Dedifferentiated amniotic fluid mesenchymal stem cell (primary cell): Measurements from ENCODE around the gene SNTG2.
A peak's percentile ranks its signal among the peaks of the same experiment; 100 is the strongest.
"Not testable (repeated sequence)": the region's sequence is repeated elsewhere in the genome, so short reads cannot be mapped to it uniquely, and the experiment has no call there.

Experiments used
- DNase-seq: peaks from one replicate; pipeline ENCODE4 v3.0.0-alpha.2; 2016; ENCODE audit errors: extremely low spot score

Gene SNTG2

DNA sequence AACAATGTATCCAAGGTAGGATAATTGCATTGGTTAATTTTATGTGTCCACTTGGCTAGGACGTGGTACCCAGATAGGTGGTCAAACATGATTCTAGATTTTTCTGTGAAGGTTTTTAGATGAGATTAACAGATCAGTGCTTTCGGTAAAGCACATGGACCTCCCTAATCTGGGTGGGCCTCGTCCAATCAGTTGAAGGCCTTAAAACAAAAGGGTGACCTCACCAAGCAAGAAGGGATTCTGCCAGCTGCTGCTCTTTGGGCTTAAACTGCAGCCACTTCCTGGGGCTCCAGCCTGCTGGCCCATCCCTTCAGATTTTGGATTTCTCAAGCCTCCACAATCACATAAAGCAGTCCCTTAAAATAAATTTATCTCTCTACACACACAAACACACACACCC lies 236.5 kb downstream of the SNTG2 start:
- no peak for DNase-seq

DNA sequence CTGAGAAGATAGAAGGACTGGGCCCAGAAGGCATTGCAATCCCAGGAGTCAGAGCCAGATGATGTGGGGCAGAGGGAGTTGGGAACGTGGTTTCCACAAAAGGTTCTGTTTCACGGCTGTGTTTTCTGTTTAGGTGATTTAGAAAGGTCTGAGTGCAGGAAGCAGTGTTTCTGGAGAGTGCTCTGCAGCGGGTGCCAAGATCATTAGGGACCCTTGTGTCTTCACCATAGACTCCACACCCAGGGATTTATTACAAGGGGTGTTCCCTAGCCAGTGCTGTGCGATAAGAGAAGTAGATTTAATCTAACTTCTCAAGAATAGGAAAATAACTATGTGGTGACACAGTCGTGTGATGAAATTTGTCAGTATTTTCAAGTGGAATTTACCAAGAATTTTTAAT lies 241.5 kb downstream of the SNTG2 start:
- DNase-seq: no peak

DNA sequence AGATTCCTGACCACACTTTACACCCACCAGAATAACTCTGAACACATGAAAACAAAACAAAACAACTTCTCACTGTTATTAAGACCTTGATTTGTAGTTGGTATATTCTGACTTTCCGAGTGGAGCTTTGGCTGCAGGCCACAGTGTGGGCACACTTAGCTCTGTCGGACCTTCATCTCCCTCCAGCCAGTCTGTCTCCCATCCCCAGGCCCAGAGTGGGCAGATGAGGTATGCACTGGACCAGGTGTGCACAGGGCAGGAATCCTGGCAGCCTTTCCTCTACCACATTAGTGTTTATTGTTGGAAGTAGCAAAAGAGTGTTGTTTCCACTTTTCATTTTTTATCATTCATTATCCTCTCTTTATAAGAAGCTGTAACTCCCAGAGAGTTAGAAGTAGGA lies 243.2 kb downstream of the SNTG2 start:
- DNase-seq: no peak

DNA sequence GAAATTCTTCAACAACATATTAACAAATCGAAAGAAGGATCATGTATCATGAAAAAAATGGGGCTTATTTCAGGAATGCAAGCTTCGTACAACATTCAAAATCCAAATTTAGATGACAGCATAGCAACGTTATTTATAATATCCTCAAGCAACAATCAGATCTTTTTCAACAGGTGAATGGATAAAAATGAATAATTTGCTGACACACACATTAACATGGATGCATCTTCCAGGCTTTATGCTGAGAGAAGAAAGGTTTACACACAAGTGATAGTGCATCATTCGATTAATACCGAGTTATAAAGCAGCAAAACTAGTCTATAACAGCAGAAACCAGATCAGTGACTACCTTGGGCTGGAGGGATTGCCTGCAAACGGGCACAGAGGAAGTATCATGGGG lies 253.1 kb downstream of the SNTG2 start:
- DNase-seq: no peak

DNA sequence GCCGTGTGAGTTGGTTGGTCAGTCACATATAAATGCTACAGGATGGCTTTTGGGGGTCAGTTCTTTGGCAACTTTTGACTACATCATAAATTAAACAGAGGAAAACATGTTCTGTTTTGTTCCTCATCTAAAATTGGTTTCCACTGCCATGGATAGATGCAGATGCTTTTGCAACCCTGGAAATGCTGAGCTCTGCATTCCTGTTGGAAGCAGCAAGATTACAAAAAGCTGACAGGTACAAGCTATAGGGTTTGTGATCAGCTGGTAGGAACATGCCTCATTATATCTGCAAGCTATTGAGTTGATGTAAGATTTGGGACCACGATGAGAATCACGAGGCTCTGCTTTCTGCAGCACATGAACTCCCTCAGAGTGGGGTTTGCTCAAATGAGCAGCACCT lies 255.2 kb downstream of the SNTG2 start:
- no peak for DNase-seq

DNA sequence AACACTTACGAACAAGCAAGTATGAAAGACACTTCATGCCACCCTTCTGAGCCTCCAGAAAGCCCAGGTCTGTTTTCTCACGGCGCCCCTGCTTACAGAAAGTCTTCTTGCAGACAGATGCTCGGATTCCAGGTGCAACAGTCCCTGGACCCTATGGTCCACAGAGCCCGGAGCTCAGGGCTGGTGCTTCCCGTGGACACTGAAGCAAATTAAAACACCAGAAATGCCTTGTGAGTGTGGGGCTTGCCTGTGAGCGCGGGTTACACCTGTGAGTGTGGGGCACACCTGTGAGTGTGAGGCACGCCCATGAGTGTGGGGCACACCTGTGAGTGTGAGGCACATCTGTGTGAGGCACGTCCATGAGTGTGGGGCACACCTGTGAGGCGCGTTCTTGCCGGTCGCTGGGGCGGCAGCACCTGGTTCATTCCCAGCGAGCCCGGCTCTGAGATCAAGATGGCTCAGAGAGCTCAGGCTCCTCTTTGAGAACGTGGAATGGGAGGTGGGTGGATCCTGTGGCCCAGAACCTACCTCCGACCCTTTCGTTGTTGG lies 257.4 kb downstream of the SNTG2 start:
- no peak for DNase-seq

DNA sequence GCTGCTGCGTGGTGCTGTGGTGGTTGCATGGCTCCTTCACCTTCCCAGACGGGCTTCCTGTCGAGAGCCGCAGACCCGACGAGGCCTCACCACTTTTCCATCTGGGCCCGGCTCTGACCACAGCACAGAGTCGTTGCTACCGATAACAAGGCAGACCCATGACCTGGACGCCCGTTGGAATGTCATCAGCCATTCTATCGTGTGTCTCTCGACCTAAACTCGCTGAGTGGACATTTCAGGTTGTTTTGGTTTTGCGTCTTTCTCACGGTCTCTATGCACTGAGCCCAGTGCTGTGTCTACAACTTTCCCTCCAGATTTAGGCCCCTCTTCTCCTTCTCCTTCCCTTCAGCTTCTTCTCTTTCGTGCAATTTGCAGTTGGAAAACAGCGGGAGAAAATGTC lies 257.9 kb downstream of the SNTG2 start:
- no peak for DNase-seq

DNA sequence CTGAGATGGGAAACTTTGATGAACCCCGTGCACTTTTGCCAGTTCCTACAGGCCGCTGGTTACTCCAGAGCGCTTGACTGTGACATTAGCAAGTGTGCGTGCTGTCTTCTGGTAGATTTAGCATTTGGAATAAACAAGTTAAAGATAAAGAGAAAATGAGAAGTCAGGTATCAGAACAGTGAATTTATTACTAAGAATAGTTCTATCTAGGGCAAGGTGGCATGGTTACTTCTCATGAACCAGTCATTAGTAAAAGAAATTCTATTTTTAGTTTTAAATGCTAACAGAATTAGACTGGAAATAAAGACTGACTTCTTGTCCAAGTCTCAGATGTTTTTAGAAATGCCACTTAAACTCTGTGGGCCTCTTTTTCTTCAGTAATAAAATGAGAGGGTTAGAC lies 258.6 kb downstream of the SNTG2 start:
- DNase-seq: no peak

DNA sequence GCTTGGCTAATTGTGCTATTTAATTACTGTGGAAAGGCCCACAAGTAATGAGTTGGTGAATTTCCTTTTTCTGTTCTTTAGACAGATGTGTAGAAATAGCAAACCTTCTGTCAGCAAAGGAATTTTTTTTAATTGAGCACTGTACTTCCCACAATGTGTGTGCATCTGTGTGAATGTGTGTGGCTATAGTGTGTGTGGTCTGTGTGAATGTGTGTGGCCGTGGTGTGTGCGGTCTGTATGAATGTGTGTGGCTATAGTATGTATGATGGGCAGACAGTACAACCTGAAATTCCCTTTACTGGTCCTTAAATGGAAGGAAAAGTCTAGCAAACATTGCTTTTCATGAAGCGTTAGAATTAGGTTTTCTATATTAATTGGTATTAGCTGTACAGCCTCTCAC lies 259.1 kb downstream of the SNTG2 start:
- DNase-seq: no peak

DNA sequence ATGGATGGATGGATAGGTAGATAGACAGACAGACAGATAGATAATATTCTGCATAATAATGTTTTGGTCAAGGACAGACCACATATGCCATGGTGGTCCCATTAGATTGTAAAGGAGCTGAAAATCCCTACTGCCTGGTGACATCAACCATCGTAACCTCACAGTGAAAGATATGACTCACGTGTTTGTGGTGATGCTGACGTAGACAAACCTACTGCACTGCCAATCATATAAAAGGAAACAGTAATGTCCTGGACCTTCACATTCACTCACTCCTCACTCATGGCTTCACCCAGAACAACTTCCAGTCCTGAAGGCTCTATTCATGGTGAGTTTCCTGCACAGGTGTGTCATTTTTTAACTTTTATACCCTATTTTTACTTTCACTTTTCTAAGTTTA lies 259.7 kb downstream of the SNTG2 start:
- no peak for DNase-seq

DNA sequence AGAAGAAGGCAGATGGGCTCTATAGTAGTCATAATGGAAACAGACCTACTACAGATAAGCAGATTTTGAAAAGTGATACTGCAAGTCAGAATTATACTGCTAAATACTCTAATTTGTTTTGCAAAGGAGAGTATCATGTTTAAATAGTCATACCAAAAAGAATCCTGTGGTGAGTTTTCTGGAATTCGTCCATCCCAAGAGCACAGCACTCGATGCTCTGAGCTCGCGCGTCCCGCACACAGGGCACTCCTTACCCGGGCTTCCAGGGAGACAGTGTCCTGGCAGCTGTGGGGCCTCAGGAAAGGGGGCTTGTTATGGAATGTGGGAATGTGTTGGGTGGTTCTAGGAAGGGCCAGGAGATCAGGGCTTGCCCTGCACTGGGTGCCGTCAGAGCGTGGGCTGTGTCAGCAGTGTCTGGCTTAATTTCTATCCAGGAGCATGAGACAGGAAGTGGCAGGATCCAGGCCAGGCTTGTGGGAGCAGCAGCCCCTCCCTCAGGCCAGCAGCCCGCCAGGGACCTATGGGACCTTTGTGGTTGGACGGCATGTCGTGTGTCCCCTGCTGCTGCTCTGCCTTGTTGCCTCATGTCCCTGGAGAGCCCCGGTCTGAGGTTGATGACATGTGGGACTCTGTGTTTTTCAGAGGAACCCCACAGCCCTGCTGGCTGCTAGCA lies 269.4 kb downstream of the SNTG2 start:
- DNase-seq: peak; percentile 63

DNA sequence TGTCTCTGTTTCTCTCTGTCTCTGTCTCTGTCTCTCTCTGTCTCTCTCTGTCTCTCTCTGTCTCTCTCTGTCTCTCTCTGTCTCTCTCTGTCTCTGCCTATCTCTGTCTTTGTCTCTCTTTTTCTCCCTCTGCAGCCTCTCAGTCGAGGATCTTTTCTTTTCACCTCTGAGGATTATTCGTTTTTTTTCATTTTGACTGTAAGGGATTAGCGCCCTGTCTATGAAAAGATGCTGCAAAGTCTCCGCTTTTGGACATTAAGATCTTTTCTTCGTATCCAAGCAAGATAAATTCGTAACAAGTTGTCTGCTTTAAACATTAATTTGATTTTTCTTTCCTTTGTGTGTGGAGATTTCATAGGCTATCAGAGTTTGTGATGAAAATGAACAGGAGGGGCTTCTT lies 271.4 kb downstream of the SNTG2 start:
- no peak for DNase-seq

DNA sequence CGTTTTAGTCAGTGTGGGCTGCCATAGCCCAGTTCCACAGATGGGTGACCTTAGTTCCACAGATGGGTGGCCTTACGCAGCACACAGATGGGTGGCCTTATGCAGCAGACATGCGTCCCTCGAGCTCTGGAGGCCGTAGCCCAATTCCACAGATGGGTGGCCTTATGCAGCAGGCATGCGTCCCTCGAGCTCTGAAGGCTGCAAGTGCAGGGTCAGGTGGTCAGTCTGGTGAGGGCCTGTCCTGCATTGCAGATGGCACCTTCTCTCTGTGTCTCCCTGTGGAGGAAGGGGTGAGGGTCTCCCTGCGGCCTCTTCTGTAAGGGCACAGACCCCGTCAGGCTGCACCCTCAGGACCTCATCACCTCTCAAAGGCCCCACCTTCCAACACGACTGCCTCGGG lies 273.1 kb downstream of the SNTG2 start:
- no peak for DNase-seq

DNA sequence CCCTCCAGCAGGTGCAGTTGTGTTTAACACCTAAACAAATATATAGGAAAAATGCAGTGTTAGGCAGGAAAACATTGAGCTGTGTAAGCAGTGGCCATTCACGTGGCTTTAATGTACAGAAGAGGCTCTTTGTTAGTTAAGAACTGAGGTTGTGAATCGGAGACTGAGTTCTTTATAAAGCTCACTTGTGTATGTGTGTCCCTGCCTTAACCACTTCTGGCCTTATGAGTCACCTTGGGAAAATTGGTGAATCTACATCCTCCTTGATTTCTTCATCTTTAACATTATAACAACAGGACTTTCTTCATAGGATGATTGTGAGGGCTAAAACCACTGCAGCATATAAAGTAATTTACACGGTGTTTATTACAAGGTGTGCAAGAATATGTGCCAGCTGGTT lies 274.3 kb downstream of the SNTG2 start:
- DNase-seq: no peak

DNA sequence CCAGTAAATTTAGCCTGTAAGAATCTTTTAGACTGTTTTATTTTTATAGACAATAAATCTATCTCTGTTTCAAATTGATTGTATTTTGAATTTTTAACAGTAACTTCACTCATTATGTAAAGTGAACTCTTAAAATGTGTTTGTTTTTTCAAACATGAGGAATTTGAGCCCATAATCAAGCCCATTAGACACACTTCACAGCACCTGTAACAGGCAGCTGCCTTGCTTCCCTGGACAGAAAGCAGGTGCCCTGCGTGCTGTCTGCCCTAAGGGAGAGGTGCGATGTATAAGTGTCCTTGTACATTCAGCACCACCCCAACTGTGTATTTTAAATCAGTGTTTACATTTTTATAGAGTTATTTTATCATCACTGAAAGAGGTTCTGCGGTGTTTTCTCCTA lies 276.1 kb downstream of the SNTG2 start:
- no peak for DNase-seq

DNA sequence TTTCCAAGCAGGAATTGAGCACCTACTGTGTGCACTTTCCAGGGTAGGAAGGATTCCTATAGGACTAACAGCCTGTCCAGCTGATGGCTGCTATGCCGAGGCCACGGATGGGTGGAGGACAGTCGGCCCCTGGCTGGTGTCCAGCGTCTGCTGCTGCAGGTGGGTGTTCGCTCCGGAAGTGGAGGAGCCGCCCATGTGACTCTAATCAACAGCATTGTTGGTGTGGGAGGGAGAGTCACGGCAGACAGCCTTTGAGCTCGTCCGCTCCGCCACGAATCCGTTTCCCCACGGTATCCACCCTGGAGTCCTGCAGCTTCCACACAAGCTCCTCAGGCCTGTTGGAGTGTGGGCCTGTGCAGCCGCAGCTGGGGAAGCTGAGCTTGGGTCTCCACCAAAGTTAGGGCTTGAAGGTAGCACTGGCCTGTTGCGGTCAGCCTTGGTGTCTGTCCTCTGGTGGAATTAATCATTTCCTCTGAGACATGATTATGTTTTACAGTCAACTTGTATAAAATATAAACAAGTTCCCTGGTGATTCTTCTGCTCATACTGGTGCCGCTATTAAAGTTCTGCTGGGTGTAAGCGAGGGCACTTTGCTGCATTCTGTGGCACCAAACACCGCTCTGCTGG lies 276.7 kb downstream of the SNTG2 start:
- no peak for DNase-seq

DNA sequence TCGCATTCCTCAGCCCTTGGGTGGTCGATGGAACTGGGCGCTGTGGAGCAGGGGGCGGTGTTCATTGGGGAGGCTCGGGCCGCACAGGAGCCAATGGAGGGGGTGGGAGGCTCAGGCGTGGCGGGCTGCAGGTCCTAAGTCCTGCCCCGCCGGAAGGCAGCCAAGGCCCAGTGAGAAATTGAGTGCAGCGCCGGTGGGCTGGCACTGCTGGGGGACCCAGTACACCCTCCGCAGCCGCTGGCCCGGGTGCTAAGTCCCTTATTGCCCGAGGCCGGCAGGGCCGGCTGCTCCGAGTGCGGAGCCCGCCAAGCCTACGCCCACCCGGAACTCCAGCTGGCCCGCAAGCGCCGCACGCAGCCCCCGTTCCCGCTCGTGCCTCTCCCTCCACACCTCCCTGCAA lies 278.9 kb downstream of the SNTG2 start:
- DNase-seq: not testable (repeated sequence)

DNA sequence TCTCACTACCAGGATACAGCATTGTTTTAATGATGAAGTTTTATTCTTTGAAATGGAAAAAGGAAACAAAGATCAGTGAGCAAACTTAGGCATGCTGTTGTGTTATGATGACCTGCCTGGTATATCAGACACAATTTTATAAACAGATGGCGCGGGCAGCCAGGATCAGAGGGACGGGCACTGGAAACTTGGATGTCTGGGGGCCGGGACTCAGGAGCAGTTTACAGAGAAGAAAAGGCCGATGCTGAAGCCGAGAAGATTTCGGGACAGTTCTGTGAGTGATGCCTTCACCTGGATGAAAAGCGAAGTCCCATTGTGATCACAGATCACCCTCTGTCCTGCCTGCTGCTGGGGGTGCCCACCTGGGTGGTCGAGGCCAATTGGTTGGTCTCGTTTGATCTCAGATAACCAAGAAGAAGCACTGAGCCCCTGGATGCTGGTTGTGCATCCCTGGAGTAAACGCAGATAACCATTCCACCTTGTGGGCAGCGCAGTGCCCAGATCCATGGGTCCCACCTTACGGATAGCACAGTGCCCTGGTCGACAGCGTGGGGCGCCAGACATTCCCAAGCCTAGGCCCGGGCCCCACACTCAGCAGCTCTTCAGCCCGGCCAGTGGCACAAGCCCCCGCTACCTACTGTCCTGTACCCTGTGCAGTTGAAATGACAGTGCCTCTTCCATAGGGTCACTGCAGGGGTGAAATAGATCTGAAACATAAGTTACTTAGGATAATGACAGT lies 279.7 kb downstream of the SNTG2 start:
- no peak for DNase-seq

DNA sequence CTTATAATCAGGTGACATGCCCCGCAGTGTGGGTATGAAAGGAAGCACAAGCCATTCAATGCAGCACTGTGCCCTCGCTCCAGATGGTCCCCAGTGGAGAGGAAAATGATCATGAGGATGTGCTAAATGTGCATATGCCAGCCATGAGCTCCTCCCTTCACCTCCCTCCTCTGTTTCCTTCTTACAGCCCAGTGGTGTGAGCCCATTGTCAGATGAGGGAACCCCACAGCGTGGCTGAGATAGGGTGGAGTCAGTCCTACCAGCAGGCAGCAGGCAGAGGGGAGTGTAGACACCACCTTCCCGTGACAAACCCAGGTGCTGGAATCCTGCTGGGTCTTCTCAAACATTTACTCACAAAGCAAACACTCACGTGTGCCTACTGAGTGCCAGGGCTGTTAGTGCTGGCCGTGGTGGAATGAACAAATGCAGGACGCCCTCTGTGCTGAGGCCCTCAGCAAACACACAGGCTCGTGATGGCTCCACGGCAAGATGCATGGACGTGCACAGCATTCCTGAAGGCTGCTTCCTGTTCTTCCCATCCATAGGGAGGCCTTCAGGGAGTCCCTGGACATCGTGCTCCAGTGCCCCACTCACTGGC lies 280.9 kb downstream of the SNTG2 start:
- DNase-seq: no peak

DNA sequence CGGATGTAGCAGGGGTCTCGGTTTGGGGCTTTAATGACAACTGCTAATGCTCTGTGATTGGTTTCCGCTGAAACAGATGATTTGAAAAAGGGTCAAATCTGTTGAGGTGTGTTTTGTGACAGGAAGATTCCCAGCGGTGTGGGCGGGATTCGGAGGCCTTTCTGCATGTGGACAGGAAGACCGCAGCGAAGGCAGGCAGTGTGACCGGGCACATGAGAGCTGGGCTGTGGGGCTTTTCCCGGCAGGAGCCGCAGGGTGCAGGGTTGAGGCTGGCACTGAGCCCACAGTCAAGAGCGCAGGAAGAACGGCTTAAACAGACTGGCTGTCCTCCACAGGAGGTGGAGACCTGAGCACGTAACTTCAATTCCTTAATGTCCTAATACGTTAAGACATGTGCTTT lies 282.6 kb downstream of the SNTG2 start:
- DNase-seq: no peak

DNA sequence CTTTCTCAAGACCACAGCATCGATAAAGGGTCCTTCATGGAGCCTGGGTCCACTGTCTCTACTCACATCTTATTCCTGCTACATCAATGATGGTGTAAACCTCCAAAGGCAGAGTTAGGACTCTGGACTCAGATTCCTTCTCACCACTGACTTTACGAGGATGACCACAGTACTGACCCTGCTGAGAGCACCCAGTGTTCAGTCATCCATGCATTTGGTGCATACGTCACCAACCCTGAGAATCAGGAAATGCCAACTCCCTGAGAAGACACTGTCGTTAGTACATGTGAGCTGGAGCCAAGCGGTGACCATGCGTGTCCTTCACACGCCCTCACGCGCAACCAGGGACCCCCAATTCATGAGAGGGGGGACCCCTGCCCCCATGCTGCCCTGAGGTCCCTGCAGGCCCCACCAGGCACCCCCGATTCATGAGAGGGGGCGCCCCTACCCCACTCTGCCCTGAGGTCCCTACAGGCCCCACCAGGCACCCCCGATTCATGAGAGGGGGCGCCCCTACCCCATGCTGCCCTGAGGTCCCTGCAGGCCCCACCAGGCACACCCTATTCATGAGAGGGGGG lies 284.2 kb downstream of the SNTG2 start:
- DNase-seq: no peak

DNA sequence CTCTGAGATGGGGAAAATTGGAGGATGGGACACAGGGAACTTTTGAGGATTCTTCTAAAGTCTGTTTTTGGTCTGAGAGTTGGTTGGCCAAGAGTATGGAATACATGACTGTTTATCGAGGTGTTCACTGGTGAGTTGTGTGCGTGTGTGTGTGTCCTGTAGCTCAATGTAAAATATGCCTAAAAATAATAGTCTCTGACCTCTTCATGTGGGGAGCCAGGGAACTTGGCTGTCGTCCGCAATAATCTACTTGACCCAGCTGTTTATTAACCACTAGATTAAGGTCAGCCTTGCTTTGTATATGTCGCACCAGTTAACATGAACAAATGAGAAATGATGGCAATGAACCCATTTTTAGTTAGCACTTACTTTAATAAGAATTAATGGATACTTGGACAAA lies 285.2 kb downstream of the SNTG2 start:
- DNase-seq: no peak
